ENCODE data around the gene NRL.

Gene NRL

GRCh38 chr14:24145219-24145618 lies 30.5 kb upstream of the NRL start:
- no peak for DNase-seq

DNA sequence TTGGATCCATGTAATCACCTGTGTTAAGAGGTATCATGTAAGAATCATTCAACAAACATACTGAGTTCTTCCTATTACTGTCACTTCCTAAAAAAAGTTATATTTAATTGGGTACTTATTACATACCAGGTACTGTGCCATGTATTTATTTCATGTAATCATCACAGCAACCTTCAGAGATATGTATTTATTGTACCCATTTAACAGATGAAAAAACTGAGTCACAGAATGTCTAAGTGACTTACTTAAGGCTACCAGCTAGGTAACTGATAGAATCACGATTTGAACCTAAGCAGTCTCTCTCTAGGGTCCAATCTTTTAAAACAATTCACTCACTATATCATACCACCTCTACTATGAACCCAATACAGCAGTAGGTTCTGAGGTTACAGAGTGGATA lies 29.7 kb upstream of the NRL start:
- no peak for DNase-seq

- no peak for DNase-seq
Measured at GRCh38 chr14:24143511-24143910, 28.8 kb upstream of the NRL start.

GRCh38 chr14:24141097-24141880 lies 26.5 kb upstream of the NRL start, which contains the start of gene EMC9:
Gene EMC9 (minus strand): TSS chr14:24141591. CDS start chr14:24141304, 287 bp downstream.
- DNase-seq: peak; percentile 85 to 100 (median 99)

- no peak for DNase-seq
Measured at GRCh38 chr14:24139272-24139934, 24.7 kb upstream of the NRL start.

DNA sequence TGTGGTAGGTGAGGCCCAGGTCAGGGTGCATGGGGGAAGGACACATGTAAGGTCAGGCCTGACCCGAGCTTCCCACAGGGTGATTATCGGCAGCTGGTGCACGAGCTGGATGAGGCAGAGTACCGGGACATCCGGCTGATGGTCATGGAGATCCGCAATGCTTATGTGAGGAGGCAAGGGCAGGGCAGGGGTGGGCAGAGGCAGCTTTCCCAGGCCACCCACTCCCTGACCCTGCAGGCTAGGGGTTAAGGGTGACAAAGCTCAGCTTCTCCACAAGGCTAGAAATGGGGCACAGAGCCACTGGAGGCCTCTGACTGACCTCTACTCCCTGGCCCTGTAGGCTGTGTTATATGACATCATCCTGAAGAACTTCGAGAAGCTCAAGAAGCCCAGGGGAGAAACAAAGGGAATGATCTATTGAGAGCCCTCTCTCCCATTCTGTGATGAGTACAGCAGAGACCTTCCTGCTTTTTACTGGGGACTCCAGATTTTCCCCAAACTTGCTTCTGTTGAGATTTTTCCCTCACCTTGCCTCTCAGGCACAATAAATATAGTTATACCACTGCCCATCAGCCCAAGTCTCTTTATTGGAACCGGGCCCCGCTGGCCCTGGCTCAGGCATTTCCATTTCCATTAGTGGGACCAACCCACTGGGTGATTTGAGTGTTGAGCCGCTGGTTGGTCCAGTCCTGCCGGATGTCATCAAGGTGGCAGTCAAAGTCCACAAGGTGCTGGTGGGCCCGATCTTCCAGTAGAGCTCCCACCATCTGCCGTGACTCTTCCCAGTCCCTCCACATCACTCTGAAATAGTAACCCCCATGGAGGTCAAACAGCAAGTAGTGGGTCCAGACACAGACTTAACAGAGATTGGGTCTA lies 23.9 kb upstream of the NRL start:
- no peak for DNase-seq

GRCh38 chr14:24137529-24138395 lies 23.0 kb upstream of the NRL start:
- no peak for DNase-seq

GRCh38 chr14:24136684-24137528 lies 22.2 kb upstream of the NRL start:
- no peak for DNase-seq

DNA sequence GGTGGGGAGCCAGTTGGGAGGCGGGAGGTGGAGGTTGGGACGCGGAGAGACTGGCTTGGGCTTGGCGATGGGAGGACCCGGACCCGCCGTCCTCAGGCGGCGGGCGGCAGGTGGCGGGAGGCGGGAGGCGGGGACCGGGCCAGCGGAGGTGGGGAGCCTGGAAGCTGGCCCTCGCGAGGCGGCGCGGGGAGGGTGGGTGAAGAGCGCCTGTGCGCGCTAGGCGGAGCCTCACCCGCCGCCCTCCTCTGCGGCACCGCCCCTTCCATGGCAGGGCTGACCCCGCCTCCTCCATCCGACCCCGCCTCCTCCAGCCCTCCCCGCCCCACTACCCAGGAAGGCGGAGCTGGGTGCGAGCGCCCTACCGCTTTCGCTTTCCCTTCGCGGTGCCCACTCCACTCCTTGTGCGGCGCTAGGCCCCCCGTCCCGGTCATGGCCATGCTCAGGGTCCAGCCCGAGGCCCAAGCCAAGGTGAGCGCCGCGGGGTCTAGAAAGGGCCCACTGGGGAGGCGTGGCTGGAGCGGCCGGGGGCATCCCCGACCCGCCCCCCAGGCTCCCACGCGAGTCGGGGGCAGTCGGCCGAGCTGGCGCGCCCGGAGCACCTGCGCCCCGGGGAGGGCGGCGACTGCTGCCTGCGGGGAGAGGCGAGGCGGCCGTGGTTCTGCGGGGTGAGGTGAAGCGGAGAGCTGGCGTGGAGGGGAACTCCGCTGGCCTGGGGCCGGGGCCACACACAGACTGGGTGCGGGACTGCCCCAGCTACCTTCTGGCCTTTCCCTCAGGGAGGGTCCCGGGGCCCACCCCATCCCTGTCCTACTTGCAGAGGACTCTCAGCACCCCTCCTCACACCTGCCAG lies 21.3 kb upstream of the NRL start, which contains the start of gene PSME1:
TSS of gene PSME1 (plus strand) at position 361 of the 850 bp plus-strand sequence. CDS start at position 430, 69 bp downstream.
- peak; percentile 32 to 96 (median 88) for DNase-seq

GRCh38 chr14:24135584-24135833 lies 20.8 kb upstream of the NRL start:
- DNase-seq: no peak

- no peak for DNase-seq
Measured at GRCh38 chr14:24133735-24134134, 19.0 kb upstream of the NRL start.

DNA sequence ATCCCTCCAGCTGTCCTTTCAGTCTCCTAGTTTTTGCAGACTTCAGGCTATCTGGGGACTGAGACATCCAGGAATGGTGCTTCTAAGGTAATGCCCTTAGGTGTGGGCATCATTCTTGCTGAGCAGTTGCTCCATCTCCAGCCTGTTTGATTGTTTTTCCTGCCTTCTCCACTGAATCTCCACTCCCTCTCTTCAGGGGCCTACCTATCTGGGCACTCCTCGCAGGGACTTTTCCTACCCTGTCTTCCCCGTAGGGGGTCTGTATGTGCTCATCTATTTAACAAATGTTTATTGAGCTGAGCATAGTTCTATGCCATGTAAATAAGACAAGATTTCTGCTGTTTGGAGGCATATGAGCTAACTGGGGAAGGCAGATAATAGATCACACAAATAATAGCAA lies 18.2 kb upstream of the NRL start:
- DNase-seq: no peak

- no peak for DNase-seq
Measured at GRCh38 chr14:24132061-24132685, 17.4 kb upstream of the NRL start.

DNA sequence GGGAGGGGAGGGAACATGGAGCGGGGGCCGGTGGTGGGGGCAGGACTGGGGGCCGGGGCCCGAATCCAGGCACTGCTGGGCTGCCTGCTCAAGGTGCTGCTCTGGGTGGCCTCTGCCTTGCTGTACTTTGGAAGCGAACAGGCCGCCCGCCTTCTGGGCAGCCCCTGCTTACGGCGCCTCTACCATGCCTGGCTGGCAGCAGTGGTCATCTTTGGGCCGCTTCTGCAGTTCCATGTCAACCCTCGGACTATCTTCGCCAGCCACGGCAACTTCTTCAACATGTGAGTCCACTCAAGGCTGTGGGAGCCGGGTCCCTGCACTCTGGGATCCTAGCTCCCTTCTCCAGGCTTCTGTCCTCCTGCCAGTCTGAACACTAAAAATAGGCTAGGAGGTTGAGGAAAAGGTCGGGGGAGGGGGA lies 16.8 kb upstream of the NRL start:
- no peak for DNase-seq

DNA sequence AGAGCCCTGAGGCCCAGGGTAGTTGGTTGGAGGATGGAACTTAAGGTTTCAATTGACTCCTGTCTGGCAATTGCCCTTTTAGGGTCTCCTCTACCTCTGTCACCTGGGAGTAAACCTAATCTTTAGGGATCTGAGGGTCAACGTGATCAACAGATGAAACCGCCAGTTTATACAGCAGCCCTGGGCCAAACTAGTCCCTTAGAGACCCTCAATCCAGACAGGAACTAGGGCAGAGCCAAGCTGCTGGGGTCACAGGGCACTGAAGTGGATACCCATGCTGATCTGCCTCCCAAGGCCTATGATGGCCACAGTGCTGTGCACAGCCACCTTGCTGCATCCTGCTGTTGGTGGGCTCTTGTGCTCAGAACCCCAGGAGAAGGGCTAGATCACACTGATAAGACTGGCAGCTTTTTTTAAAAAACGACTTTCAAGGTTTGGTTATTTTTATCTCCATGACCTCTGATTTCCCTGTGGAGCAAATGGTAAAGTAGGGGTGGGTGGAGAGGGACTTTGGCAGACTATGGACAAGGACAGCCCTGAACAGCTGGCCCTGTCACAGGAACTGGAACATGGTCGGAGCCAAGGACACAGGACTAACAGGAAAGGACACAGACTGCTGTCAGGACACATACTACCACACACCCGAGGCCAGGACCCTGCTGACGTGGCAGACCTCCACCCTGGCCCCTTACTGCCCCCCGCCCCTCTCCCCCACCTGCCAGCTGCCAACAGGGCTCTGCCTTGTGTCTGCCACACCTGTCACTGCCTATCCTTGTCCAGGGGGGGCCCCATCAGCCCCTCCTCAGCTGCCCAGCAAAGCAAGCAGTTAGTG lies 16.2 kb upstream of the NRL start:
- no peak for DNase-seq

GRCh38 chr14:24130380-24130716 lies 15.6 kb upstream of the NRL start, which contains the start of gene FITM1:
Gene FITM1 (plus strand): TSS chr14:24130659. CDS start chr14:24131564, 905 bp downstream.
- no peak for DNase-seq

DNA sequence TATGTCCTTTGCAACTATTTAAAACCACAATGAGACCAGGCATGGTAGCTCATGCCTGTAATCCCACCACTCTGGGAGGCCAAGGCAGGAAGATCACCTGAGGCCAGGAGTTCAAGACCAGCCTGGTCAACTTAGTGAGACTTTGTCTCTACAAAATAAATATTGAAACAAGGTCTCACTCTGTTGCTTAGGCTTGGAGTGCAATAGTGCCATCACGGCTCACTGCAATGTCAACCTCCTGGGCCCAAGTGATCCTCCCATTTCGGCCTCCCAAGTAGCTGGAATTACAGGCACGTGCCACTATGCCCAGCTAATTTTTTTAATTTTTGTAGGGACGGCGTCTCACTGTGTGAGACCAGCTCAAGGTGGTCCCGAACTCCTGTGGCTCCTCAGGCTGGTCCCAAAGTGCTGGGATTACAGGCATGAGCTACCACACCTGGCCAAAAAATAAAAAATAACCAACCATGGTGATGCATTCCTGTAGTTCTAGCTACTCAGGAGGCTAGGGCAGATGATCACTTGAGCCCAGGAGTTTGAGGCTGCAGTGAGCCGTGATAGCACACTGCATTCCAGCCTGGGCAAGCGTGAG lies 14.8 kb upstream of the NRL start:
- no peak for DNase-seq

Data from anterior cingulate cortex (tissue), 58 donors.